Measurements from ENCODE around the gene BET1L.

BET1L gene

DNA sequence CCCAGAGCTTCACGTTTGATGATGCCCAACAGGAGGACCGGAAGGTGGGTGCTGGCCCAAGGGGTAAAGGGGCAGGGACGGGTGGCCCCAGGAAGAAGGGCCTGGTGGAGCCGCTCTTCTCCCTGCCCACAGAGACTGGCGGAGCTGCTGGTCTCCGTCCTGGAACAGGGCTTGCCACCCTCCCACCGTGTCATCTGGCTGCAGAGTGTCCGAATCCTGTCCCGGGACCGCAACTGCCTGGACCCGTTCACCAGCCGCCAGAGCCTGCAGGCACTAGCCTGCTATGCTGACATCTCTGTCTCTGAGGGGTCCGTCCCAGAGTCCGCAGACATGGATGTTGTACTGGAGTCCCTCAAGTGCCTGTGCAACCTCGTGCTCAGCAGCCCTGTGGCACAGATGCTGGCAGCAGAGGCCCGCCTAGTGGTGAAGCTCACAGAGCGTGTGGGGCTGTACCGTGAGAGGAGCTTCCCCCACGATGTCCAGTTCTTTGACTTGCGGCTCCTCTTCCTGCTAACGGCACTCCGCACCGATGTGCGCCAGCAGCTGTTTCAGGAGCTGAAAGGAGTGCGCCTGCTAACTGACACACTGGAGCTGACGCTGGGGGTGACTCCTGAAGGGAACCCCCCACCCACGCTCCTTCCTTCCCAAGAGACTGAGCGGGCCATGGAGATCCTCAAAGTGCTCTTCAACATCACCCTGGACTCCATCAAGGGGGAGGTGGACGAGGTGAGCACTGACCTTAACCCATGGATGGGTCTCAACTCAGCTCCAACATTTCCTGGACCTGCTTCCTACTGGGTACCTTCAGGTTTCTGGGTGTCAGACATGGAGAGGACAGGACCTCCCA lies 2.3 kb upstream of the BET1L start:
- peak; percentile 48 for DNase-seq (ENCODE audit: low spot score)

DNA sequence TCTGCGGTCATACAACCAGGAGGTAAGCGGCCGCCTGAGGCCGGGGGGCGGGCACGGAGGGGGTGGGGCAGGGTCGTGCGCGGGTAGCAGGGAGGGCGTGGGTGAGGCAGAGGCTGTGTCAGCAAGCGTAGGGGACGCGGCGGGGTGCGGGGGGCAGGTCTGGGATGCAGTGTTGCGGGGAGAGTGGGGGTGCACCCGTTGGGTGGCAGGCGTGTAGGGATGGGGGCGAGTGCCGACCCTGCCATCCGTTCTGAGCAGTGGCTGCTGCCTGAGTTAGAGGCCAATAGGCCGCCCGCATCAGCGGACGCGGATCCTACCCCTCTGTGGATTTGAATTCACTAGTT lies 1.7 kb upstream of the BET1L start:
- no peak for DNase-seq (ENCODE audit: low spot score)

DNA sequence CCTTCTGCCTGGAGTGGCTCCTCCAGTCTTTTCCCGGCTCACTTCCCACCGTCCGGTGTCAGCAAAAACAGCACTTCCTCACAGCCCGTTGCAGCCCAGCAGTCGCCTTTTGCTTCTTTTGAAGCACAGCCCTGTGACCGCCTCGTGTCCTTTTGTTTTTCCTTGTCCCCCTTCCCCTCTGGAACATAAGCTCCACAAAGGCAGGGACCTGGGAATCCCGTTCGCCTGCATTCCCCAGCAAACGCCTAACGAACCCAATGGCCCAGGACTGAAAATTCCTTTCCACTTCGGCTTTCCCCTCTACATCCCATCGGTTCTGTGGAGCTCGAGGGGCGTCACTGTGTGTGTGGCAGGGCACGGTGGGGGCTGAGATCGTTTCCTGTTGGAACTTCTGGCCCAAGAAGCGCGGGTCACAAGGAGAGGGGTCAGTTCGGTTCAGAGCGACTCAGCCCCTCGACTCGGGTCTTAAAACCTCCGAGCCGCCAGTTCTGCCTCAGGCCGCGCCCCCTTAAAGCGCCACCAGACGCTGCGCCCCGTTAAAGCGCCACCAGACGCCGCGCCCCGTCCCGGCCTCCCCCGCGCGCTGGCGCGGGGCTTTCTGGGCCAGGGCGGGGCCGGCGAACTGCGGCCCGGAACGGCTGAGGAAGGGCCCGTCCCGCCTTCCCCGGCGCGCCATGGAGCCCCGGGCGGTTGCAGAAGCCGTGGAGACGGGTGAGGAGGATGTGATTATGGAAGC lies 1.1 kb upstream of the BET1L start:
- peak; percentile 94 for DNase-seq (ENCODE audit: low spot score)

DNA sequence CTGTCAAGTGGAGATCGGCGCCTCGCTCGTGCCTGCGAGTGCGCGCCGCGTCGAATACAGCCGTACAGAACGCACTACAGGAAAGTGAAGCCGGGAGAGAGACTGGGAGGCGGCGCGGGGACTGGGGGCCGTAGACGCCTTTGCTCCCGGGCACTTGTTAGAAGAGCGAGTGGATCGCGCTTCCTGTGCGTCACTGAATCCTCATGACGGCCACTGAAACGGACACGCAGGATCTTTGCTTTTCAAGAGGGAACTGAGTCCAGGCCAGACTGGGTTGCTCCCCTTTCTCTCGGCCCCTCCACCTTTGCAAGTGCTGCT lies 623 bp upstream of the BET1L start:
- DNase-seq (ENCODE audit: low spot score): peak; percentile 49

DNA sequence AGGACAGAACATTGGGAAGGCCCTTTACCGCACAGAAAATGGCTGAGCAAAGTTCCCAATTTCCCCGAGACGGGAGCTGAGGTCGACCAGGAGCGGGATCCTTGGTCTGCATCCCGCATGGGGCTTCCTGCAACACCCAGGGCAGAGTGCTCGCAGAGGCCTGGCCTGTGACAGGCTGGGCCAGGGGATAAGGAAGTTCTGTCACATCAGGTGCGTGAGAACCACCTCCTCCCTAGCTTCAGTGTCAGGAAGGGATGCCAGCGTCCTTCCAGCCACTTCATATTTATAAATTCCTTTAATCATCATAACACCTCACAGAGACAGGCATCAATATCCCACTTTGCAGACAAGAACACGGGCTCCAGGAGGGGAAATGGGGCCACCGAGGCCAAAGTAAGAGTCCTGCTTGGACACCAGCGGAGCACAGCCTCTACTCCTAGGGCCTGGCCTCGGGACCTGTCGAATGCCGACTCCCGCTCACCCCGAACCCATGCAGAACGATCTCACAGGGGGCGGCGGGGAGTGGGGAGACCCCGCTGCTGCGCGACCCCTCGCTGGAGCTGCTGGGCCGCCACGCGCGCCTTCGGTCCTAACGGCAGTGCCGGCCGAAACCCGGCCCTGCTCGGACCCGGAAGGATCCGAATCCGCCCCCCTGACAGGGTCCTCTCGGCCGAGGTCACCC lies 532 bp downstream of the BET1L start:
- DNase-seq (ENCODE audit: low spot score): peak; percentile 61

DNA sequence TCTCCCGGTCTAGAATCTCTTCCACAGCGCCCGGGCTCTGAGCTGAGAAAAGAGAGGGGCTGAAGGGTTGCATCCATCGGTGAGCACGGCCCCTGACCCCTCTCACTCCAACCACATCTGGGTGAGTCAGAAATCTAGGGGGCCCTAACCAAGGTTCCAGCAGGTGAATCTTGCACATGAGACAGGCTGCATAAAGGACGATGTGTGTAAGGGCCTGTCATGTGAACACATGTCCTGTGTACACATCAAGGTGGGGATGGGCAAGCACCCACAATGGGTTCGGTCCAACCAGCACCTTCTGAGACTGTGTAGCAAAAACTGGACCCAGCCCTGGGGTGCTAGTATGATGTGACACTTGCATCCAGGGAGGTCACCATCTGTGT lies 1.2 kb downstream of the BET1L start:
- DNase-seq (ENCODE audit: low spot score): no peak

DNA sequence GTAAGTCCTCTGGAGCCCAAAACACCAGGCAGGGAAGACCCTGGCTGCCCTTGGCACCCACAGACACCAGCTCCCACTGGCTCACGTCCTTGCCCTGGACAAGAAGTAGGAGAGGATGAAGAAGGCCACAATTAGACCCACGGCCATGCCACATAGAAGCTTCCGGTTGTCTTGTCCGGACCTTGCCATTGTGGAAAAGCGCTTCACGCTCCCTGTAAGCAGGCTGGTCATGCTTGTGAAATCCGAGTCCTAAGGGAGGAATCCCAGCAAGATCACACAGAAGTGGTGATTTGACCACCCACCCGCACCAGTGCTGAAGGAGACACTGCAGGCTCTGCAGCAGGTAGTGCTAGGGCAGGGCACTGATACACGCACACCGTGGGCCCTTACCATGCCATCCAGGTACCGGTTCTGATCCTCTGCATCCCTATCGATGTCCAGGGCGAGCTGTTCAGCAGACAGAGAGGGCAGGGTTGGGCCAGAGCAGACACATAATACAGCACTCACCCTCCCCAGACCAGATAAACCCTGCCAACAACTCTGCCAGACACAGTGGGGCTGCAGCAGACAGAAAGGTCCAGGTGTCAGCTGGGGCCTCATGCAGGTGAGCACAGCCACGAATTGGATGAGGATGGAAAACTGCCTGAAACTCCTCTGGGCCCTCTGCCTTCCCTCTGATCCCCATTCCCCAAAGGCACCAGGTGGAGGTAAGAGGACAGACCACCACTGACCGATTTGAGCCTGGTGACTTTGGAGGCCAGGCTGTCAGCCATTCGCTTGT lies 1.8 kb downstream of the BET1L start:
- DNase-seq (ENCODE audit: low spot score): no peak

DNA sequence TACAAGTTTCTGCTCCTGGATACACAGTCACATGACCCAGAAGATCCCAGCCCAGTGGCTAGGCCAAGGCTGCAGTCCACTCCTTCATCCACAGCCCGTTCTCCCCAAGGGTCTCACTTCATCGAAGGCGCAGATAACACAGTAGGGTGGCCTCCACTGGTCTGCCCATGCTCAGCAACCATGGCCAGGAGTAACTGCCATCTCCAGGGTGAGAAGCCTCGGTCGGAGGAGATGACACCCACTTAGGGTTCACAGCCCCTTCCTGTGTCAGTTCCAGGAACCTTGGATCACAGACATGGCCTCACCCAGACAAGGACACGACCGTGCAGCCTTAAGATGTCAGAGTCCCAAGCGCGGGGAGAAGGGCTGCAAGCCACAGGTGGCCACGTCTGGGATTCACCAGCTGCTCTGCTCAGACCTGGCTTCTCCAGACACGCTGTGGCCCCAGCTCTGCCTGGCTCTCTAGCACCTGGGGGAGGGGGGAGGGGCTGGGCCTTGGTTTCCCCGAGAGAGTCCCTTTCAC lies 2.6 kb downstream of the BET1L start:
- no peak for DNase-seq (ENCODE audit: low spot score)

DNA sequence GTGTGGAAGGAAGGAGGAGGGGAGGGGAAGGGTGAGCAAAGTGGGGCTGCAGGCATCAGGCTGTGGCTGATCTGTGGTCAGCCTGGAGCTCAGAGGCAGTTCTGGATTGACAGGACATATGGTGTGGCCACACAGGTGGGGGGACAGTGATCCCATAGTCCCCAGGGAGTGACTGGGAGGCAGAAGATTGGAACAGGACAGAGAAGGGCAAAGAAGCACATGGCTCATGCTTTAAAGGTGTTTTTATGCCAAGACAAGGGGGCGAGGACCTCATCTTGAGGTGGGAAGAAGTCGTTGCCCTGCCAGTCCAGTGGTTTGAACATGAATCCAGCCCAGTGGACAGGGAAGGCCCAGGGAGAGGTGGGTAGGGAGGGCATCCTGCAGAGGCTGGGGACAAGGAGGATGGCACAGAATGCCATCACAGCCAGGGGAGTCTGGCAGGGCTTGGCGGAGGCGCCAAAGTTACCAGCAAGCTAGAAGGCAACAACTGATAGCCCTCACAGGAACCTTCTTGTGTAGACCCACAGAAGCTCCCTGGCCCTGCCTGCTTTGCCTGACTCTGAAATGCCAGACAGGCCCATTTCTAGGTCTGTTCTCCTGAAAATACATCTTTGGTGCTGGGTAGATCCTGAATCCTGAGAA lies 3.1 kb downstream of the BET1L start:
- DNase-seq (ENCODE audit: low spot score): no peak

DNA sequence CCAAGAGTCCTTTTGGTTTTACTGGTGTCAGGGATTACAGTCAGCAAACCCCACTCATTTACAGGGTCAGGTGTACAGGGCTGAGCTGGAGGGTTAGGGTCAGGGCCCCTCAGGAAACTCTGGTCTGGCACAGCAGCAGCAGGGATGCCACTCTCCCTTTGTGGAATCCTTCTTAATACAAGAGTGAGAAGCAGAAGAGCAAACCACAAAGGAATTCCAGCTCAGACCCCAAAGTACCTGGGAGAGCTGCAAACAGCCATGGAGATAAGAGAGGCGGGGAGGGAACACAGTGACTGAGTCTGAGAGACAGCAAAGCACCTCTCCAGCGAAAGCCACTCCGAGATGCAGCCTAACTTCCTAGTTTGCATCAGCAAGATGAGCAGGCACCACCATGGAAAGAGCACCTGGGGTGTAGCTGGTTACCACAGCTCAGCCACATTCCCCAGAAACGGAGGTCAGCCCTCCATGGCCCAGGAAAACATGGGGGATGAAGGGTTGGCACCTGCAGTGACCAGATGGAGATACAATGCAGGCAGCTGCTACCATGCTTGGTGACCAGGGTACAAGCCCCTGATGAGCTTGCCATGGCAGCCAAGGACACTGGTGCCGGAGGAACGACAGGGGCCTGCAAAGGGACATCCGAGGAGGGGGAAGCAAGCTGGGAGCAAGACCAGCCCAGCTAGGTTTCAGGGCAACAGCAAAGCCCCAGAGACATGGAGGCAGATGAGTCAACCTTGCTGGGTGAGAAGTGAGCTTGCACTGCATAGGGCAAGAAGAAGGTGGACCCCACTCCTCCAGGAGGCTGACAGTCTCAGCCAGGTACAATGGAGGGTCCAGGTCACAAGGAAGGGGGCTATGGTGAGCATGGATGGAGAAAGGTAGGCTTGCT lies 3.9 kb downstream of the BET1L start:
- no peak for DNase-seq (ENCODE audit: low spot score)

DNA sequence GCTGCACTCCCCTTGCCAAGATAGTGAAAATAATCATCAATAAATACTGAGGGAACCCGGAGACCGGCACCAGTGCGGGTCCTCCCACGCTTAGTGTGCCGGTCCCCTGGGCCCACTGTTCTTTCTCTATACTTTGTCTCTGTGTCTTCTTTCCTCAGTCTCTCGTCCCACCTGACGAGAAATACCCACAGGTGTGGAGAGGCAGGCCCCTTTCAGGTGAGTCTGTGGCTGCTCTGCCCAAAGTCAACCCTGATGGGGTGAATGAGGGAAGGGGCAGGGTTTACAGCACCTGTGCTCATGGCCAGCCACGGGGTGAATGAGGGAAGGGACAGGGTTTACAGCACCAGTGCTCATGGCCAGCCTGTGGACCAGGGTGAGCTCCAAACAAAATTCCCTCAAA lies 4.7 kb downstream of the BET1L start:
- no peak for DNase-seq (ENCODE audit: low spot score)

DNA sequence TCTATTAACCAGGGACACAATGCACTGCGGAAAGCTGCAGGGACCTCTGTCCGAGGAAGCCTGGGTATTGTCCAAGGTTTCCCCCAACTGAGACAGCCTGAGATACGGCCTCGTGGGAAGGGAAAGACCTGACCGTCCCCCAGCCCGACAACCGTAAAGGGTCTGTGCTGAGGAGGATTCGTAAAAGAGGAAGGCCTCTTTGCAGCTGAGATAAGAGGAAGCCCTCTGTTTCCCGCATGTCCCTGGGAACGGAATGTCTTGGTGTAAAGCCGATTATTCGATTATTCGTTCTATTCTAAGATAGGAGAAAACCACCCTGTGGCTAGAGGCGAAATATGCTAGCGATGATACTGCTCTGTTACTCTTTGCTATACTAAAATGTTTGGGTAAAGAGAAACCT lies 5.2 kb downstream of the BET1L start:
- DNase-seq (ENCODE audit: low spot score): no peak

DNA sequence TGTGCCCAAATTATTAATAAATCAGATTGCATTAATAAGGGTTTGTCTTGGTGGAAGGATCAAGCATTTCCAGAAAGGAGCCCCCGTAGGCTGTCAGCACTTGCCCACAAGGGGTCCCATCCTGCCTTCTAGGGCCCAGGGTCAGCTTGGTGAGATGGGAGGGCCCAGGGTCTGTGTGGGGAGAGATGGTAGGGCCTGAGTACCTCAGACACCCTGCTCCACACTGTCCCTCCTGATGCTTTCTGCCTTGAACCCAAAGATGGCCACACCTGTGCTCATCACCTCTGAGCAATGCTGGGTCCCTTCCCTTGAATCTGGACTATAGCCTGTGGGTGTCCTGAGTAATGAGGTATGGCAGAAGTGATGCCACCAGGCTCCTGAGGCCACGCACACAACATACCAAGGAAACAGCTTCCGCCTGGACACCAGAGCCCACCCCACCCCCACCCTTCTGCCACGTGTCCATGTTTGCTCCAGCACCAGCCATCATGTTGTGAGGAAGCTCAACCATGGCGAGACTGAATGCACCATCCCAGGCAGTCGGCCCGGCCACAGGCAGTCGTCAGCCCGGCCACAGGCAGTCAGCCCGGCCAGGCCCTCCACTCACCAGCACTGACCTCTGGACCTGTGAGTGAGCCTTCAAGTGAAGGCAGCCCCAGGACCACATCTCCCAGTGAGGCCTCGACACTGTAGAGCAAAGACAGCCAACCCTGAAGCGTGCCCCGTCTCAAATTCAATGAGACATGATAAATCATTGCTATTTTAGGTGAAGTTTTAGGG lies 6.8 kb downstream of the BET1L start:
- no peak for DNase-seq (ENCODE audit: low spot score)

DNA sequence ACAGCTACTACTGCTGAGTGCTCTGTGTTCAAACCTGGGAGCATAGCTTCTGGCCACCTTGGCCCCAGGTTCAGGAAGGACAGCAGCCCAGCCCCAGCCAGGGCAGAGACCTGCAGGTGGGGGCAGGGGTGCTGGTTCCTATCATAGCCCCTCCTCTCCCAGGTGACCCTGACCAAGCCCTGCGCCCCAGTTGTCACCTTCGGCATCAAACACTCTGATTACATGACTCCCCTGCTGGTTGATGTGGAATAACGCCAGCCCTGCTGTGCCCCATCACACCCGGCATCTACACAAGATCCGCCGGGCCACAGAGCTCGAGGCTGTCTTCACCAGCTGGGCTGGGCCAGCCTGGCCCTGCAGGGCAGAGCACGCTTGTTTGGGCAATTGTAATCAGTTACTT lies 7.4 kb downstream of the BET1L start:
- DNase-seq (ENCODE audit: low spot score): no peak

DNA sequence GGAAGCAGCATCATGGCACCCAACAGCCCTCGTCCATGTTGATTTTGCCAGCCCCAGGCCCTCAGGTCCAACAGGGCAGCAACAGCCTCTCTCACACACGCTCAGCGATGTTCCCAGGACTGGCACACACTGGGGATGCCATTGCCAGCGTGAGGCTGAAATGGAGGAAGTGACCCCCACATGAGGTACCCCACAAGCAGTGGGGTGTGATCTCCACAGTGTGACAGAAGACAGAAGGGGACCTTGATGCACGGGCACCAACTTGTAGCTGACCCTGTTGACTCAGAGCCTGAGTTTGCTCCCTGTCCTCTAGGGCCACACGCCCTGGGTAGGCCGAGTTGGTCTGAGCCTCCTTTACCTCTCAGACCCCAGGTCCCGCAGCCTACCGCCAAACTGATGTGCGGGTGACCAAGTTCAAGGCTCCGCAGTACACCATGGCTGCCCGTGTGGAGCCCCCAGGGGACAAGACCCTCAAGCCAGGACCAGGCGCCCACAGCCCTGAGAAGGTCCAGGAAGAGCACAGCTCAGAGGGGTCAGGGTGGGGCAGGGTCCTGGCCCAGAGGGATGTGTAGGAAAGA lies 8.1 kb downstream of the BET1L start:
- no peak for DNase-seq (ENCODE audit: low spot score)

DNA sequence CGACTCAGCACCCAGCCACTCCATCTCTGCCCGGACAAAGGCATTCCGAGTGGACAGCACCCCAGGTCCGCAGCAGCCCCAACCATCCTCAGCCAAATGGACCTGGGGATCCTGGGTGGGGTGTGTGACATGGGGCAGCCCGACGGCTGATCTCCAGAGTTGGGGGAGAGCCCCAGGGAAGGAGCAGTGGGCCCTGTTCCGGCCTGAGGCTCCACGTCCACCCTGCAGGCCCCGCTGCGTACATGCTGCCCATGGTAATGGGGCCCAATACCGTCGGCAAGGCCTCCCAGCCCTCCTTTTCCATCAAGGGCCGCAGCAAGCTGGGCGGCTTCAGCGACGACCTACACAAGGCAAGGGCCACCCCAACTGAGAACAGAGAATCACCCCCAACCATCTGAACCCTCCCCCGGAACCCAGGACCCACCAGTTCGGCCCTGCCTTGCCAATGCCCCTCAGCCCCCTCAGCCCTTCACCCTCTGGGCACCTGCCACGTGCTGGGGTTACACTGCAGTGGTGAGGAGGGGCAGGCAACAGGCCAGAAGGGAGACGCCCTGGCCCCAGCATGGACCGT lies 8.9 kb downstream of the BET1L start:
- DNase-seq (ENCODE audit: low spot score): no peak

DNA sequence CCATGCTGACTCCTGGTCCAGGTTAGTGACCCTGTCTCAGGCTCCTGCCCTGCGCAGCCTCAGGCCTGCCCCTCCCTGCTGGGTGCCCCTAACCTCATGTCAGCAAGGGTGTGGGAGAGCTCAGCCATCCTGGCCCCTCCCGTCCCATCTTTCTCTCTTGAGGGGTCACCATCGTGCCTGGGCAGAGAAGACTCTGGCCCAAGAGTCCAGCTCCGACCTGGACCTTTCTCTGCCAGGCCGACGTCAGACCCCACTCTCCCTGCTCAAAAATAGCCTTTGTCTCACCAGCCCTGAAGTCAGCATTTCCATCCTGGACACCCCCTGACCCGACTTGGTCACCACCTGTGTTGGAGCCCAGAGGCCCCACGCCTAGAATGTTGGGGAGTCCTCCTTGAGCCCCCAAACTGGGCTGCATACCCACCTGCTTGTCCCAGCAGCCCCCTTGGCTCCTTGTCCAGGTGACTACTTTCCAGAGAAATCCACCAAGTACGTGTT lies 9.4 kb downstream of the BET1L start:
- no peak for DNase-seq (ENCODE audit: low spot score)

DNA sequence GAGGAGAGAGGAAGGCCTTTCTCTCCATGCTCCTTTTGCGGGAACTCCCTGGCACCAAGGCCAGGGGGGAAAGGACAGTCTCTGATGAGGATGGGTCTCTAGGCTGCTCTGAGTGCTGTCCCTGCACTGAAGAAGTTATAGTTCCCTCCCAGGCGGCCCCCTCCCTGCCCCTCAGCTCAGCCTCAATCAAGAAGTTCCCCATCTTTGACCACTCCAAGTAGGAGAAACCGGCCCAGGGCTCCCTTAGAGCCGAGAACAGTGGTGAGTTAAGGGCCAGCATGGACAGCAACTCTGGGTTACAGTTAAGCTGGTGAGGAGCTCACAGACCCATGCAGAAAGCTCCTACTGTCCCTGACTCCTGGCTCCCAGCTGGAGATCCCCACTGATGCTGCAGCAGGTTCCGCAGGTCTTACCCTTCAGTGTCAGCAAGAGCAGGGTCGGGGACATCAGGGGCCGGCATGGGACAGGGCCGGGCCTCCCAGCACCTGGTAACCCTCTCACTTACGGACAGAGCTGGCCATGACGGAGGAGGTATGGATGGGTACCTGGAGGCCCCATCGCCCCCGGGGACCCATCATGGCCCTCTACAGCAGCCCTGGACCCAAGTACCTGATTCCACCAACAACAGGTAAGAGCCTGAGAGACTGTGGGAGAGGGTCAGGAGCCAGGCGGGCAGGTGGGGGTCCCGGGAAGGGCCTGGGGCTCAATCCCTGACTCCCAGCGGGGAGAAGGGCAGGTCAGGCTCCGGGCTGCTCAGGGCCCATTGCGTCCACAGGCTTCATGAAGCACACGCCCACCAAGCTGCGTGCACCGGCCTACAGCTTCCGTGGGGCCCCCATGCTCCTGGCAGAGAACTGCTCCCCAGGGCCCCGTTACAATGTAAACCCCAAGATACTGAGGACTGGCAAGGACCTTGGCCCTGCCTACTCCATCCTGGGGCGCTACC lies 10.1 kb downstream of the BET1L start:
- DNase-seq (ENCODE audit: low spot score): no peak
